ENCODE data around the gene SAMD11. TPM values are rescaled to one million over a fixed set of nuclear protein-coding genes. Genes with fewer than 3 reads are reported as not detected.

SAMD11 gene
- total and polyA plus RNA-seq, 10 of the 15 experiments (the other 5 are each of a cell fraction or from before 2014, with no cell fraction given) = 0.04 to 0.31 (median 0.19) TPM; not detected in 6

DNA sequence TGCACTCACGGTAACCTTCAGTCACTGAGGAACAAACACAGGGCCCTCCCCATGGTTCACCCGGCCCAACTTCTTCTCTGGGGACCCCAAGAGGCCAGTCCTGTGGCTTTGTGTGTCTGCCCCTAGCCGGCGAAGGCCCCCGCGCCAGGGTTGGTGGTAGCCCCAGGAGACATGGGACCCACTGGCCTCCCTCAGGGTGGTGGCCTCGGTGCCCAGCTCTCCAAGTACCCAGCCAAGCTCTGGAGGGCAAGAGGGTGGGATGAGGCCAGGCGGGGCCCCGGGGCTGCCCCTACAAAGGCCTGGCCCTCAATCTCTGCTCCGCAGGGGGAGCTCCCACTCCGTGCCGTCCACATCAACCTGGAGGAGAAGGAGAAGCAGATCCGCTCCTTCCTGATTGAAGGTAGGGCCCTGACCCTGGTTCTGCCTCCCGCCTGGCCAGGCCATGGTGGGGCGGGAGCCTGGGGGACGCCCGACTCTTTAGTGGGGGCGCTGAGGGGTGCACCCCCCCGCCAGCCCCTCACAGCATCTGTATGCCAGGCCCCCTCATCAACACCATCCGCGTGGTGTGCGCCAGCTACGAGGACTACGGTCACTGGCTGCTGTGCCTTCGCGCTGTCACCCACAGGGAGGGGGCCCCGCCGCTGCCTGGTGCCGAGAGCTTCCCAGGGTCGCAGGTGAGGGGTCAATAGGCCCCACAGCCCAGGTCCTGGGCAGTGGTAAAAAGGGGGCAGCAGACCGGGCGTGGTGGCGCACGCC, 48.2 kb downstream of the SAMD11 start:
- H3K4me1 ChIP-seq (ENCODE audit: control insufficient read depth, insufficient read depth, low read length) = no peaks in the 10 kb centered on the region
- ChIA-PET RAD21 (ENCODE audit: unreplicated experiment) (no interaction called here), POLR2A (no interaction called here), SMC1A (ENCODE audit: uncharacterized antibody, unreplicated experiment) (no interaction called here), CTCF (interaction anchor here (1.3 kb wide), 1 partner anchor 92 kb away, joined by 3 read pairs; no protein-coding TSS in a partner anchor)
- in situ Hi-C loops (cut with MboI) (no loop called here), intact Hi-C loops (cut with micrococcal nuclease; ENCODE audit: unreplicated experiment) (no loop called here)
- no peak overlapping the region for H3K27ac ChIP-seq (ENCODE audit: control insufficient read depth, insufficient read depth)
- H3K27me3 ChIP-seq (replicated peaks in 1 of 2; ENCODE audit: control insufficient read depth in 2 of 2, insufficient read depth in 2 of 2, low read length in 1 of 2) = no peaks in the 10 kb centered on the region
- no TSS peak for BruUV-seq (replicated peaks)
- H3K4me3 ChIP-seq = no peak overlapping the region
- no peaks in the 10 kb centered on the region for H3K36me3 ChIP-seq (ENCODE audit: control insufficient read depth in 2 of 2, insufficient read depth in 2 of 2, low read length in 1 of 2)
- H3K9me3 ChIP-seq (replicated peaks; ENCODE audit: control insufficient read depth, insufficient read depth, low read length) = no peaks in the 10 kb centered on the region
- TF ChIP-seq, protein P1, sequence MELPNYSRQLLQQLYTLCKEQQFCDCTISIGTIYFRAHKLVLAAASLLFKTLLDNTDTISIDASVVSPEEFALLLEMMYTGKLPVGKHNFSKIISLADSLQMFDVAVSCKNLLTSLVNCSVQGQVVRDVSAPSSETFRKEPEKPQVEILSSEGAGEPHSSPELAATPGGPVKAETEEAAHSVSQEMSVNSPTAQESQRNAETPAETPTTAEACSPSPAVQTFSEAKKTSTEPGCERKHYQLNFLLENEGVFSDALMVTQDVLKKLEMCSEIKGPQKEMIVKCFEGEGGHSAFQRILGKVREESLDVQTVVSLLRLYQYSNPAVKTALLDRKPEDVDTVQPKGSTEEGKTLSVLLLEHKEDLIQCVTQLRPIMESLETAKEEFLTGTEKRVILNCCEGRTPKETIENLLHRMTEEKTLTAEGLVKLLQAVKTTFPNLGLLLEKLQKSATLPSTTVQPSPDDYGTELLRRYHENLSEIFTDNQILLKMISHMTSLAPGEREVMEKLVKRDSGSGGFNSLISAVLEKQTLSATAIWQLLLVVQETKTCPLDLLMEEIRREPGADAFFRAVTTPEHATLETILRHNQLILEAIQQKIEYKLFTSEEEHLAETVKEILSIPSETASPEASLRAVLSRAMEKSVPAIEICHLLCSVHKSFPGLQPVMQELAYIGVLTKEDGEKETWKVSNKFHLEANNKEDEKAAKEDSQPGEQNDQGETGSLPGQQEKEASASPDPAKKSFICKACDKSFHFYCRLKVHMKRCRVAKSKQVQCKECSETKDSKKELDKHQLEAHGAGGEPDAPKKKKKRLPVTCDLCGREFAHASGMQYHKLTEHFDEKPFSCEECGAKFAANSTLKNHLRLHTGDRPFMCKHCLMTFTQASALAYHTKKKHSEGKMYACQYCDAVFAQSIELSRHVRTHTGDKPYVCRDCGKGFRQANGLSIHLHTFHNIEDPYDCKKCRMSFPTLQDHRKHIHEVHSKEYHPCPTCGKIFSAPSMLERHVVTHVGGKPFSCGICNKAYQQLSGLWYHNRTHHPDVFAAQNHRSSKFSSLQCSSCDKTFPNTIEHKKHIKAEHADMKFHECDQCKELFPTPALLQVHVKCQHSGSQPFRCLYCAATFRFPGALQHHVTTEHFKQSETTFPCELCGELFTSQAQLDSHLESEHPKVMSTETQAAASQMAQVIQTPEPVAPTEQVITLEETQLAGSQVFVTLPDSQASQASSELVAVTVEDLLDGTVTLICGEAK (IDR thresholded peaks at IDR 0.05; ENCODE audit: borderline replicate concordance) = no peak
- TF ChIP-seq ZZZ3 (IDR thresholded peaks at IDR 0.05; ENCODE audit: control insufficient read depth, insufficient read length, low read depth) (no peak), KLF5 (IDR thresholded peaks at IDR 0.05; ENCODE audit: partially characterized antibody) (no peak), NFYA (IDR thresholded peaks at IDR 0.05; ENCODE audit: borderline replicate concordance, low read depth, low read length) (no peak), BCL11A (IDR thresholded peaks at IDR 0.05; ENCODE audit: low read depth, low read length) (no peak), BACH1 (IDR thresholded peaks at IDR 0.05; ENCODE audit: borderline replicate concordance) (no peak), SMAD5 (IDR thresholded peaks at IDR 0.05; ENCODE audit: low read depth) (no peak), RELA (IDR thresholded peaks at IDR 0.05; ENCODE audit: borderline replicate concordance, partially characterized antibody) (no peak)
- TF ChIP-seq, protein P2, sequence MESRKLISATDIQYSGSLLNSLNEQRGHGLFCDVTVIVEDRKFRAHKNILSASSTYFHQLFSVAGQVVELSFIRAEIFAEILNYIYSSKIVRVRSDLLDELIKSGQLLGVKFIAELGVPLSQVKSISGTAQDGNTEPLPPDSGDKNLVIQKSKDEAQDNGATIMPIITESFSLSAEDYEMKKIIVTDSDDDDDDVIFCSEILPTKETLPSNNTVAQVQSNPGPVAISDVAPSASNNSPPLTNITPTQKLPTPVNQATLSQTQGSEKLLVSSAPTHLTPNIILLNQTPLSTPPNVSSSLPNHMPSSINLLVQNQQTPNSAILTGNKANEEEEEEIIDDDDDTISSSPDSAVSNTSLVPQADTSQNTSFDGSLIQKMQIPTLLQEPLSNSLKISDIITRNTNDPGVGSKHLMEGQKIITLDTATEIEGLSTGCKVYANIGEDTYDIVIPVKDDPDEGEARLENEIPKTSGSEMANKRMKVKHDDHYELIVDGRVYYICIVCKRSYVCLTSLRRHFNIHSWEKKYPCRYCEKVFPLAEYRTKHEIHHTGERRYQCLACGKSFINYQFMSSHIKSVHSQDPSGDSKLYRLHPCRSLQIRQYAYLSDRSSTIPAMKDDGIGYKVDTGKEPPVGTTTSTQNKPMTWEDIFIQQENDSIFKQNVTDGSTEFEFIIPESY (IDR thresholded peaks at IDR 0.05) = no peak
- TF ChIP-seq, protein P3, sequence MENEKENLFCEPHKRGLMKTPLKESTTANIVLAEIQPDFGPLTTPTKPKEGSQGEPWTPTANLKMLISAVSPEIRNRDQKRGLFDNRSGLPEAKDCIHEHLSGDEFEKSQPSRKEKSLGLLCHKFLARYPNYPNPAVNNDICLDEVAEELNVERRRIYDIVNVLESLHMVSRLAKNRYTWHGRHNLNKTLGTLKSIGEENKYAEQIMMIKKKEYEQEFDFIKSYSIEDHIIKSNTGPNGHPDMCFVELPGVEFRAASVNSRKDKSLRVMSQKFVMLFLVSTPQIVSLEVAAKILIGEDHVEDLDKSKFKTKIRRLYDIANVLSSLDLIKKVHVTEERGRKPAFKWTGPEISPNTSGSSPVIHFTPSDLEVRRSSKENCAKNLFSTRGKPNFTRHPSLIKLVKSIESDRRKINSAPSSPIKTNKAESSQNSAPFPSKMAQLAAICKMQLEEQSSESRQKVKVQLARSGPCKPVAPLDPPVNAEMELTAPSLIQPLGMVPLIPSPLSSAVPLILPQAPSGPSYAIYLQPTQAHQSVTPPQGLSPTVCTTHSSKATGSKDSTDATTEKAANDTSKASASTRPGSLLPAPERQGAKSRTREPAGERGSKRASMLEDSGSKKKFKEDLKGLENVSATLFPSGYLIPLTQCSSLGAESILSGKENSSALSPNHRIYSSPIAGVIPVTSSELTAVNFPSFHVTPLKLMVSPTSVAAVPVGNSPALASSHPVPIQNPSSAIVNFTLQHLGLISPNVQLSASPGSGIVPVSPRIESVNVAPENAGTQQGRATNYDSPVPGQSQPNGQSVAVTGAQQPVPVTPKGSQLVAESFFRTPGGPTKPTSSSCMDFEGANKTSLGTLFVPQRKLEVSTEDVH (IDR thresholded peaks at IDR 0.05; ENCODE audit: low read depth, partially characterized antibody) = no peak
- no peak overlapping the region for H3K9ac ChIP-seq (ENCODE audit: control insufficient read depth, insufficient read depth, low read length)
- DNase-seq (ENCODE audit: low read depth, low spot score) = no peak
- 63% methylated on average over 29 of the region's 34 CpGs for WGBS (ENCODE audit: insufficient coverage, insufficient replicate concordance, low lambda C conversion rate, missing lambda C conversion rate)
- no peaks in the 10 kb centered on the region for H3K79me2 ChIP-seq (ENCODE audit: control insufficient read depth, insufficient read depth, low read length)
- H3K4me2 ChIP-seq (ENCODE audit: control insufficient read depth, insufficient read depth) = no peak overlapping the region
- FAIRE-seq = no peak
- ATAC-seq = no peak
- no peaks in the 10 kb centered on the region for H4K20me1 ChIP-seq (ENCODE audit: control insufficient read depth, insufficient read depth)
- no peak overlapping the region for H2AFZ ChIP-seq (ENCODE audit: control insufficient read depth, low read depth, low read length)
